GM10248 (cell line): ENCODE measurements around the gene PTPRN2.

Experiments
- CTCF ChIA-PET: fragments of 300-600 bp; sonication (Branson Sonifier 250); formaldehyde crosslinking; extraction: SDS; loops from one replicate; lab custom pipeline; 2021; ENCODE audit warnings: antibody characterized with exemption; lab: Yijun Ruan, JAX
- POLR2A ChIA-PET: fragments of 350-650 bp; sonication (Branson Sonifier 250); formaldehyde crosslinking; extraction: SDS; loops from one replicate; lab custom pipeline; 2020; ENCODE audit warnings: antibody characterized with exemption; lab: Yijun Ruan, JAX
- DNase-seq: peaks from one replicate; pipeline ENCODE4 v3.0.0; 2012; ENCODE audit errors: extremely low spot score
- CTCF ChIP-seq: IDR thresholded peaks from 2 replicates; pipeline ENCODE4 v1.5.1; 2012; ENCODE audit warnings: mild to moderate bottlenecking, low read depth; ENCODE audit errors: extremely low read depth, missing control alignments, control extremely low read depth

The PTPRN2 gene

GRCh38 chr7:157717211-157718174, 870.1 kb downstream of the PTPRN2 start:
- POLR2A ChIA-PET = no interaction called here
- CTCF ChIA-PET = no interaction called here
- no peak for DNase-seq
- TF ChIP-seq CTCF = no peak

GRCh38 chr7:157715938-157716280, 871.7 kb downstream of the PTPRN2 start:
- ChIA-PET POLR2A (no interaction called here), CTCF (no interaction called here)
- no peak for DNase-seq
- no peak for TF ChIP-seq CTCF

- TF ChIP-seq CTCF = no peak
- ChIA-PET POLR2A (no interaction called here), CTCF (no interaction called here)
- no peak for DNase-seq
These were observed 872.3 kb downstream of the PTPRN2 start for GRCh38 chr7:157715071-157715937.

GRCh38 chr7:157714166-157715070, 873.2 kb downstream of the PTPRN2 start:
- POLR2A ChIA-PET = no interaction called here
- TF ChIP-seq CTCF = no peak
- CTCF ChIA-PET = no interaction called here
- DNase-seq = no peak

- ChIA-PET CTCF (no interaction called here), POLR2A (no interaction called here)
- DNase-seq = no peak
- TF ChIP-seq CTCF = no peak
These were observed 874.0 kb downstream of the PTPRN2 start for GRCh38 chr7:157713591-157713990.
